BE2C (cell line): ENCODE results near the gene CNTLN.
"Not testable (repeated sequence)": the region's sequence is repeated elsewhere in the genome, so short reads cannot be mapped to it uniquely, and the experiment has no call there.

Experiments used
- DNase-seq: peaks from one replicate; pipeline ENCODE4 v3.0.0-alpha.2; 2020
- H3K27me3 ChIP-seq: fragments of 250-450 bp; sonication (Bioruptor Pico); 2 replicates; pipeline ENCODE4 v1.5.1; 2020; ENCODE audit warnings: mild to moderate bottlenecking
- H3K36me3 ChIP-seq: fragments of 250-450 bp; sonication (Bioruptor Pico); 2 replicates; pipeline ENCODE4 v1.5.1; 2020; ENCODE audit warnings: mild to moderate bottlenecking
- H3K4me1 ChIP-seq: fragments of 250-450 bp; sonication (Bioruptor Pico); 2 replicates; pipeline ENCODE4 v1.5.1; 2020
- H3K4me3 ChIP-seq: 2 replicates; pipeline ENCODE4 v1.5.1; 2011; ENCODE audit warnings: low read depth, low read length
- H3K9me3 ChIP-seq: fragments of 250-450 bp; sonication (Bioruptor Pico); 2 replicates; pipeline ENCODE4 v1.5.1; 2020
- CTCF ChIP-seq: IDR thresholded peaks from 2 replicates; pipeline ENCODE4 v1.5.1; 2012; ENCODE audit warnings: mild to moderate bottlenecking, low read depth, low read length

Gene CNTLN

GRCh38 chr9:17229945-17230560, 95.2 kb downstream of the CNTLN start:
- TF ChIP-seq CTCF, result no peak
- H3K27me3 ChIP-seq, result no peaks in the 10 kb centered on the region
- no peak overlapping the region for H3K4me3 ChIP-seq
- no peak for DNase-seq
- no peaks in the 10 kb centered on the region for H3K36me3 ChIP-seq
- H3K4me1 ChIP-seq, result peaks cover 8% of the 10 kb centered on the region
- H3K9me3 ChIP-seq, result no peaks in the 10 kb centered on the region

GRCh38 chr9:17230646-17231045, 95.8 kb downstream of the CNTLN start:
- H3K4me3 ChIP-seq, result no peak overlapping the region
- H3K9me3 ChIP-seq, result no peaks in the 10 kb centered on the region
- no peaks in the 10 kb centered on the region for H3K27me3 ChIP-seq
- peaks cover 8% of the 10 kb centered on the region for H3K4me1 ChIP-seq
- no peak for DNase-seq
- TF ChIP-seq CTCF, result no peak
- no peaks in the 10 kb centered on the region for H3K36me3 ChIP-seq

GRCh38 chr9:17236147-17236546, 101.3 kb downstream of the CNTLN start:
- Histone ChIP-seq H3K4me1 (peaks cover 8% of the 10 kb centered on the region), H3K36me3 (no peaks in the 10 kb centered on the region), H3K27me3 (no peaks in the 10 kb centered on the region), H3K4me3 (no peak overlapping the region), H3K9me3 (no peaks in the 10 kb centered on the region)
- no peak for TF ChIP-seq CTCF
- no peak for DNase-seq

- no peak for DNase-seq
- no peaks in the 10 kb centered on the region for H3K36me3 ChIP-seq
- H3K27me3 ChIP-seq, result no peaks in the 10 kb centered on the region
- no peaks in the 10 kb centered on the region for H3K9me3 ChIP-seq
- no peak for TF ChIP-seq CTCF
- H3K4me1 ChIP-seq, result no peaks in the 10 kb centered on the region; the same call in 1 of the 2 replicates
- H3K4me3 ChIP-seq, result no peak overlapping the region
These were observed 111.9 kb downstream of the CNTLN start for GRCh38 chr9:17246770-17247169.

GRCh38 chr9:17251100-17251499, 116.3 kb downstream of the CNTLN start:
- H3K36me3 ChIP-seq, result no peaks in the 10 kb centered on the region
- H3K27me3 ChIP-seq, result no peaks in the 10 kb centered on the region
- no peak overlapping the region for H3K4me3 ChIP-seq
- DNase-seq, result no peak
- H3K4me1 ChIP-seq, result no peaks in the 10 kb centered on the region
- TF ChIP-seq CTCF, result no peak
- H3K9me3 ChIP-seq, result no peaks in the 10 kb centered on the region

- H3K4me3 ChIP-seq, H3K4me1 ChIP-seq, H3K27me3 ChIP-seq, H3K36me3 ChIP-seq, DNase-seq, H3K9me3 ChIP-seq: not testable (repeated sequence)
These were observed 133.8 kb downstream of the CNTLN start for GRCh38 chr9:17268531-17269188.
